Liver (tissue), 9 donors: ENCODE data around the gene UBL3. TPM values are rescaled to one million over a fixed set of nuclear protein-coding genes. Genes with fewer than 3 reads are reported as not detected.

Experiments used
- DNase-seq: peaks from one replicate; pipeline ENCODE4 v3.0.0-alpha.2; 2017; ENCODE audit warnings: low spot score
- H3K27ac ChIP-seq, 2 donors: one replicate each; pipeline ENCODE4 v1.7.0; 2013; ENCODE audit warnings: inconsistent platforms in 2 of 2, low read length in 2 of 2, control low read depth in 1 of 2, low read depth in 1 of 2, mild to moderate bottlenecking in 1 of 2
- H3K27me3 ChIP-seq, 4 donors: one replicate each; pipeline versions ENCODE4 v1.6.1 to v1.7.0; 2013; ENCODE audit warnings: low read length in 3 of 4, inconsistent platforms in 1 of 4, mild to moderate bottlenecking in 1 of 4, moderate library complexity in 1 of 4; ENCODE audit not compliant: control insufficient read depth in 4 of 4, insufficient read depth in 4 of 4
- H3K36me3 ChIP-seq, 4 donors: one replicate each; pipeline versions ENCODE4 v1.6.1 to v1.7.0; 2013; ENCODE audit warnings: low read length in 3 of 4, mild to moderate bottlenecking in 3 of 4, low read depth in 1 of 4, moderate library complexity in 1 of 4; ENCODE audit not compliant: control insufficient read depth in 4 of 4, insufficient read depth in 3 of 4
- H3K4me1 ChIP-seq, 4 donors: one replicate each; pipeline versions ENCODE4 v1.6.1 to v1.7.0; 2013; ENCODE audit warnings: low read length in 3 of 4, mild to moderate bottlenecking in 3 of 4, moderate library complexity in 1 of 4; ENCODE audit not compliant: control insufficient read depth in 4 of 4, insufficient read depth in 4 of 4
- H3K4me3 ChIP-seq, 3 donors: one replicate each; pipeline versions ENCODE4 v1.6.1 to v1.7.0; 2013; ENCODE audit warnings: low read length in 3 of 3, control low read depth in 1 of 3, low read depth in 1 of 3, mild to moderate bottlenecking in 1 of 3
- H3K9ac ChIP-seq, 2 donors: one replicate each; pipeline ENCODE4 v1.7.0; 2013; ENCODE audit warnings: low read length in 2 of 2, mild to moderate bottlenecking in 2 of 2, moderate library complexity in 2 of 2, control low read depth in 1 of 2, low read depth in 1 of 2
- H3K9me3 ChIP-seq, 4 donors: one replicate each; pipeline versions ENCODE4 v1.6.1 to v1.7.0; 2013; ENCODE audit warnings: low read length in 3 of 4; ENCODE audit not compliant: control insufficient read depth in 4 of 4
- ATF3 ChIP-seq: IDR thresholded peaks from 2 replicates; pipeline ENCODE4 v1.6.1; 2016; ENCODE audit warnings: antibody characterized with exemption
- CTCF ChIP-seq: fragments of 150-350 bp; IDR thresholded peaks from 2 replicates; pipeline ENCODE4 v1.5.1; 2017; ENCODE audit warnings: improper control_type of control experiment, low read depth, low read length; ENCODE audit not compliant: missing input control
- FOXA1 ChIP-seq: IDR thresholded peaks from 2 replicates; pipeline ENCODE4 v1.6.1; 2016; ENCODE audit warnings: antibody characterized with exemption
- GABPA ChIP-seq, 2 donors: IDR thresholded peaks in 1 of 2; conservative IDR thresholded peaks in 1 of 2; 2 replicates each; pipeline ENCODE4 v1.6.1; 2016; ENCODE audit warnings: antibody characterized with exemption in 2 of 2, mild to moderate bottlenecking in 1 of 2, moderate library complexity in 1 of 2
- HNF4A ChIP-seq, 2 donors: conservative IDR thresholded peaks; 2 replicates each; pipeline ENCODE4 v1.6.1; 2016; ENCODE audit warnings: antibody characterized with exemption in 2 of 2, mild to moderate bottlenecking in 2 of 2
- HNF4G ChIP-seq: IDR thresholded peaks from 2 replicates; pipeline ENCODE4 v1.6.1; 2016; ENCODE audit warnings: antibody characterized with exemption
- JUND ChIP-seq, 2 donors: IDR thresholded peaks; 2 replicates each; pipeline ENCODE4 v1.6.1; 2016; ENCODE audit warnings: antibody characterized with exemption in 2 of 2
- MAX ChIP-seq: IDR thresholded peaks from 2 replicates; pipeline ENCODE4 v1.6.1; 2016; ENCODE audit warnings: antibody characterized with exemption
- RAD21 ChIP-seq, 2 donors: IDR thresholded peaks; 2 replicates each; pipeline ENCODE4 v1.6.1; 2016; ENCODE audit warnings: antibody characterized with exemption in 2 of 2, mild to moderate bottlenecking in 2 of 2
- REST ChIP-seq: IDR thresholded peaks from 2 replicates; pipeline ENCODE4 v1.6.1; 2016; ENCODE audit warnings: antibody characterized with exemption, mild to moderate bottlenecking
- RXRA ChIP-seq, 2 donors: IDR thresholded peaks; 2 replicates each; pipeline ENCODE4 v1.6.1; 2017 to 2018; ENCODE audit warnings: antibody characterized with exemption in 2 of 2, mild to moderate bottlenecking in 1 of 2
- TAF1 ChIP-seq: conservative IDR thresholded peaks from 2 replicates; pipeline ENCODE4 v1.6.1; 2016; ENCODE audit warnings: antibody characterized with exemption, mild to moderate bottlenecking
- YY1 ChIP-seq: IDR thresholded peaks from 2 replicates; pipeline ENCODE4 v1.6.1; 2016; ENCODE audit warnings: antibody characterized with exemption, mild to moderate bottlenecking
- WGBS: extraction: QIAGEN DNeasy Blood & Tissue Kit; methylation state at CpG from one replicate; pipeline ENCODE4 v1.1.7; 2013; 5-methylcytosine and 5-hydroxymethylcytosine counted together
- polyA plus RNA-seq, 2 donors: library from polyadenylated mRNA; stranded (reverse) in 1 of 2; unstranded in 1 of 2; fragments of 200-250 nt in 1 of 2; fragments of >200 nt in 1 of 2; fragmentation: Nextera tagmentation in 1 of 2; extraction: Ambion mirVana in 1 of 2; gene quantifications; one replicate each; pipeline versions ENCODE4 v1.2.1 to v1.2.3, GENCODE V29; 2013 to 2015
- total RNA-seq, 2 donors: library from RNA; depleted of rRNA; stranded (reverse); fragments of >200 nt; gene quantifications; one replicate each; pipeline ENCODE4 v1.2.3, GENCODE V29; 2014
- donor health status: healthy.
- donor health status: healthy.
- donor health status: healthy.
- donor health status: healthy.
- donor health status: healthy.

Gene UBL3
- total and polyA plus RNA-seq, 4 donors = 13.9 to 21.3 (median 15.9) TPM

GRCh38 chr13:29893438-29893837, 43.0 kb upstream of the UBL3 start (continued):
- TF ChIP-seq CTCF = no peak
- no peak for TF ChIP-seq GABPA (IDR thresholded peaks at IDR 0.05 in 1 of 2, conservative IDR thresholded peaks at IDR 0.05 in 1 of 2)
- TF ChIP-seq MAX = no peak
- no peak for TF ChIP-seq RXRA (IDR thresholded peaks at IDR 0.05)
- no peak for TF ChIP-seq RAD21 (IDR thresholded peaks at IDR 0.05)
- TF ChIP-seq YY1 = no peak

- no peaks in the 10 kb centered on the region for H3K9me3 ChIP-seq
- DNase-seq = no peak
- WGBS = 85% methylated on average over 10 of the region's 10 CpGs
Observed at GRCh38 chr13:29892151-29892550, 41.7 kb upstream of the UBL3 start.

DNA sequence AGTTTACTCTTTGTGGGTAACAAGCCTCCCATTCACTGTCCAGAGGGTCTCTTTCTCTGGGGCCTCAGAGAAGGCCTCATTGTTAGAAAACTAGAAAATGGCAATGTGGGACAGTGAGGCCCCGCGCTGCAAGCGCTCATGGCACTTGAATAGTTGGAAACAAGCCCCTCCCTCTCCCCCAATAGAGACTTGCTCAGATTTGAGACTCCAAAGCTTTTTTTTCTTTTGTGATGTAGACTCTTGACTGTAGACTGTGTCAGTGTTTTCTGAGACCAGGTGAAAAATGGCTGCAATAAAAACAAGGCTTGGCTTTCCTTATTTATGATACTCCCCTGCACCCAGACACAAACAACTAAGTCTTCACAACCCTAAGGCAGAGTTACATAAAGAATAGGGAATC, 38.7 kb upstream of the UBL3 start:
- no peaks in the 10 kb centered on the region for H3K4me1 ChIP-seq
- no peaks in the 10 kb centered on the region for H3K9me3 ChIP-seq
- WGBS = 98% methylated on average over 3 of the region's 3 CpGs
- H3K27me3 ChIP-seq = no peaks in the 10 kb centered on the region
- no peak for TF ChIP-seq REST
- no peak for TF ChIP-seq ATF3
- no peak for TF ChIP-seq HNF4A (conservative IDR thresholded peaks at IDR 0.05)
- no peak overlapping the region for H3K4me3 ChIP-seq
- DNase-seq = no peak
- H3K36me3 ChIP-seq = no peaks in the 10 kb centered on the region
- H3K9ac ChIP-seq = no peak overlapping the region
- no peak overlapping the region for H3K27ac ChIP-seq

More at GRCh38 chr13:29892151-29892550, 41.7 kb upstream of the UBL3 start:
- Histone ChIP-seq H3K36me3 (no peaks in the 10 kb centered on the region), H3K4me1 (no peaks in the 10 kb centered on the region), H3K27me3 (no peaks in the 10 kb centered on the region), H3K9ac (no peak overlapping the region), H3K27ac (no peak overlapping the region), H3K4me3 (no peak overlapping the region)
- no peak for TF ChIP-seq TAF1
- no peak for TF ChIP-seq YY1

GRCh38 chr13:29888306-29888705, 37.9 kb upstream of the UBL3 start:
- H3K27me3 ChIP-seq = no peaks in the 10 kb centered on the region
- TF ChIP-seq JUND (IDR thresholded peaks at IDR 0.05) (no peak), HNF4A (conservative IDR thresholded peaks at IDR 0.05) (no peak), TAF1 (no peak), MAX (no peak), ATF3 (no peak), REST (no peak), FOXA1 (no peak), HNF4G (no peak)

More at GRCh38 chr13:29888306-29888705, 37.9 kb upstream of the UBL3 start:
- Histone ChIP-seq H3K4me3 (no peak overlapping the region), H3K4me1 (no peaks in the 10 kb centered on the region), H3K36me3 (no peaks in the 10 kb centered on the region), H3K9ac (no peak overlapping the region), H3K27ac (no peak overlapping the region), H3K9me3 (no peaks in the 10 kb centered on the region)
- DNase-seq = no peak
- 89% methylated on average over 4 of the region's 4 CpGs for WGBS
